HCEC 1CT (cell line): ENCODE results near the gene EFCAB3.
A peak's percentile ranks its signal among the peaks of the same experiment; 100 is the strongest.
"Not testable (repeated sequence)": the region's sequence is repeated elsewhere in the genome, so short reads cannot be mapped to it uniquely, and the experiment has no call there.

Experiments used
- DNase-seq: peaks from one replicate; pipeline ENCODE4 v3.0.0-alpha.2; 2017

Gene EFCAB3

GRCh38 chr17:62380253-62380652 is at the start of gene EFCAB3:
TSS of gene EFCAB3 (plus strand) at chr17:62380553. CDS start at chr17:62382980, 2,427 bp downstream.
- no peak for DNase-seq

GRCh38 chr17:62336527-62336926 is 43.8 kb upstream of the EFCAB3 start:
- no peak for DNase-seq

- no peak for DNase-seq
These were observed 36.5 kb upstream of the EFCAB3 start for GRCh38 chr17:62343764-62344270.

DNA sequence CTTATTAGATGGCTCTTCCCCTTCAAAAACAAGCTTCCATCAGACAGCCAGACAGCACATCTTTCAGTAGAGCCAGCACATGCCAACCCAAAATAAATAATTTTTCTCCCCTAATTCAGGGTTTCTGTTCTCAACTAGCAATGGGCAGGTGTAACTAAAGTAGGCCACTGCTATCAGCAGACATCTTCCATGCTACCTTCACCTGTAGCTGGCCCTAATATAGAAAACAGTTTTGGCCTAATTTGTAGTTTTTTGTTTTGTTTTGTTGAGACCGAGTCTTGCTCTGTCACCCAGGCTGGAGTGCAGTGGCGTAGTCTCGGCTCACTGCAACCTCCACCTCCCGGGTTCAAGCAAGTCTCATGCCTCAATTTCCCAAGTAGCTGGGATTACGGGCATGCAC is 29.2 kb upstream of the EFCAB3 start:
- DNase-seq: no peak

DNA sequence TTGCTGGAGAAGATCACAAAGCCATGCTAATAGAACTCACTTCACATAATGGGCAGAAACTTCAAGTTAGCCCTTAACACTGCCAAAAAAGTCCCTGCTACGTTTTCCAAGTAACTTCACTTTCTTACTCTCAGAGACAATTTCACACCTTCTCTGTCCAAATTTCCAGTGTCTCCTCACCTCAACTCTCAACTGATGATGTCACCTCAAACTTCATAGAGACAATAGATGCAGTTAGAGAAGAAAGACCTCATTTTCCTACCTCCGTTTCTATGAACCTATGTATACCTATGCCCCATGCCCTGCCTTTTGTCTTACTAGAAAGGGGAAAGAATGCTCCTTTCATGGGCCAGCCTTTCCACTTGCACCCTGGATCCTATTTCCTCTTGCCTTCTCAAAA is 14.2 kb upstream of the EFCAB3 start:
- DNase-seq: no peak

GRCh38 chr17:62381561-62381960 is 1.2 kb downstream of the EFCAB3 start:
- DNase-seq: no peak

DNA sequence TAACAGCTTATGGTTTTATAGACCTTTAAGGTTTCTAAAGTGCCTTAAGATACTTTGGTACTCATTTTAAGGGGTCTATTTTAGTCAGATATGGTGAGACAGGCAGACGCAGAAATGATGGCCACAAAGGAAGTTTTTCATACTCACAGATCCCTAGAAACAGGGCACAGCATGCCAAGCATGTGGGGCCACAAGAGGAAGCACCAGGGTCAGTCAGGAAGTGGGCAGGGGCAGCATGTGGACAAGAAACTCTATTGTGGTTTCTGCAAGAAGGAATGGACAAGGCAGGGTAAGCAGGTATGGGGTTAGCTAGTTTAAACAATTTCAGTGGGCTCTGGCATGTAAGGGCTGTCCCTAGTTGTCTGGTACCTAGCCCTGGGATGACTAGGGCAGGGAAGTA is 8.5 kb downstream of the EFCAB3 start:
- no peak for DNase-seq

DNA sequence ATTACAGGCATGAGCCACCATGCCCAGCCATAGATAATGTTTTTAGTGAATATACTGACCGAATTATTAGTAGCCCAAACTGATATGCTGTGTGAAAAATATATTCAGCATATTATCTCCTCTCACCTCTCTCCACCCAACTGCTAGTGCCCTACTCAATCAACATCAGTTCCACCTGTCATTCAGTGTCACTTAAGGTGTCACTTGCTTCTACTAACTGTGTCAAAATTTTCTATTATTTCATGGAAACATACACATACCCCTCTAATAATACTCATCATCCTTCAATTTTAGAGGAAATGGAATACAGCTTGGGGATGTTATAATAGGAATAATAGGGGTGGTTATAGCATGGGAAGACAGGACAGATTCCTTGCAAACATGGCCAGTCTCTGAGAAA is 12.6 kb downstream of the EFCAB3 start:
- no peak for DNase-seq

- no peak for DNase-seq
These were observed 18.5 kb downstream of the EFCAB3 start for GRCh38 chr17:62398891-62399290.

DNA sequence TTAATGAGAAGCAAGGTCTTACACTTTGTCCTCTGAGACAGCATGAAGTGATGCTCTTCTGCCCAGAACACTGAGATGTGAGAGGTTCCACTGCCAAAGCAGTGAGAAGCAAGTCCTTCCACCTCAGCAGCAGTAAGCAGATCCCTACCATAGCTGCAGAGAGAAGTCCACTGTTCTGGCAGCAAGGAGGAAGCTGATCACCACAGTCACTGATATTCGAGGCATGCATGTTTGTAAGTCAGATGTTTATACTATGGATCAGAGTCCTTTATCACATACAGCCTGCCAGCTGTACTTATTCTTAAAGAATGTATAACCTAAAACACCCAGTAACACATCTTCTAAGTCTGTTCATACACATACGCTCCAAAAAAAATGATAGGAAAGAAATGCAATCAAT is 25.1 kb downstream of the EFCAB3 start:
- DNase-seq: no peak

DNA sequence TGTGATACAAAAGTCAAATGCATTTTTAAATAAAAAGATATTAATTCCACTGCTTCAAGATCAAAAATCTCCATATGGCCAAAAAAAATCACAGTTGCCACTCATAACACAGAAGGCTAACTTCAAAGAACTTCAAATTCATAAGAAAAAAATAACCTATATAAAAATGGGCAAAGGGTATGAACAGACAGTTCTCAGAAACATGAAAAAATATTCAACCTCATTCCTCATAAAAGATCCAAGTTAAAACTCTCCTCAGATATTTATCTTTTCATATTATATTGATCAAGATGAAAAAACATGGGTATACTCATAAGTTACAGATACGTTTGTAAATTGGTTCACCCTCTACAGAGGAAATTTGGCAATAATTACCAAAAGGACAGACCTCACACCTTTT is 32.7 kb downstream of the EFCAB3 start:
- not testable (repeated sequence) for DNase-seq

- DNase-seq: peak; percentile 78
These were observed 43.5 kb downstream of the EFCAB3 start, which contains the start of gene METTL2A for GRCh38 chr17:62423647-62424461. TSS of gene METTL2A (plus strand) at chr17:62423897. CDS start at chr17:62423903, 6 bp downstream.

DNA sequence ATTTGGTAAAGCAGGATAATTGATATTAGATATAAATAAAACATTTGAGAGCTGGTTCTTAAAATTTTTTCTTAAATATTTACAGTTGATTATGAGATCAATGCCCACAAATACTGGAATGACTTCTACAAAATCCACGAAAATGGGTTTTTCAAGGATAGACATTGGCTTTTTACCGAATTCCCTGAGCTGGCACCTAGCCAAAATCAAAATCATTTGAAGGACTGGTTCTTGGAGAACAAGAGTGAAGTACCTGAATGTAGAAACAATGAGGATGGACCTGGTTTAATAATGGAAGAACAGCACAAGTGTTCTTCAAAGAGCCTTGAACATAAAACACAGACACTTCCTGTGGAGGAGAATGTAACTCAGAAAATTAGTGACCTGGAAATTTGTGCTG is 45.9 kb downstream of the EFCAB3 start:
- not testable (repeated sequence) for DNase-seq

- DNase-seq: not testable (repeated sequence)
These were observed 54.9 kb downstream of the EFCAB3 start for GRCh38 chr17:62435251-62435650.

- not testable (repeated sequence) for DNase-seq
These were observed 60.8 kb downstream of the EFCAB3 start for GRCh38 chr17:62441181-62441580.

DNA sequence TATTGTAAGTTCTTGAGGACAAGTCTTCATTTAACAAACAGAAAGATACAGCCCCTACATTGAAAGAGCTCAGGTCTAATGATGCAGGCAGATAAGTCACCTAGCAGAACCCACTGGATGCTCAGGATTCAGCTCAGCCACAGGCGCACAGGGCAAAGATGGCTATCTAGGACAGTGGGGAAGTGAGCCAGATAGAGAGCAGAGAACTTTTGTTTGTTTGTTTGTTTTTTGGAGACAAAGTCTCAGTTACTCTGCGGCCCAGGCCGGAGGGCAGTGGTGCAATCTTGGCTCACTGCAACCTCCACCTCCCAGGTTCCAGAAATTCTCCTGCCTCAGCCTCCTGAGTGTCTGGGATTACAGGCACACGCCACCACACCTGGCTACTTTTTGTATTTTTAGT is 63.7 kb downstream of the EFCAB3 start:
- DNase-seq: no peak

DNA sequence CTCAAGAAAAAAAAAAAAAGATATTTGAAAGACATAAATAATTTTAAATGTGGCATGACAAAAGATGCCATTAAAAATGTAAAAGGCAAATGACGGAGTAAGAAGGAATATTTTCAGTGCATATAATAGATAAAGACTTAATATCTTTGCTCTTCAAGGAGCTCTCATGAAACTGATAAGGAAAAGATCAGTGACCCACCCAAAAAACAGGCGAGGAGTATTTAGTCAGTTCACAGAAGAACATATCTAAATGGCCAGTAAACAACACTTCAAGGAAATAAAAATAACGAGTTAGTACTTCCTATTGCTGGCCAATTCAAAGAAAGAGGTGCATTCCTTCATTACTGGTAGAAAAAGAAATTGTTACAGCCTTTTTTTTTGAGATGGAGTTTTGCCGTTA is 65.4 kb downstream of the EFCAB3 start:
- DNase-seq: not testable (repeated sequence)

- not testable (repeated sequence) for DNase-seq
These were observed 71.8 kb downstream of the EFCAB3 start for GRCh38 chr17:62452195-62452594.

- DNase-seq: not testable (repeated sequence)
These were observed 72.7 kb downstream of the EFCAB3 start for GRCh38 chr17:62453041-62453440.

DNA sequence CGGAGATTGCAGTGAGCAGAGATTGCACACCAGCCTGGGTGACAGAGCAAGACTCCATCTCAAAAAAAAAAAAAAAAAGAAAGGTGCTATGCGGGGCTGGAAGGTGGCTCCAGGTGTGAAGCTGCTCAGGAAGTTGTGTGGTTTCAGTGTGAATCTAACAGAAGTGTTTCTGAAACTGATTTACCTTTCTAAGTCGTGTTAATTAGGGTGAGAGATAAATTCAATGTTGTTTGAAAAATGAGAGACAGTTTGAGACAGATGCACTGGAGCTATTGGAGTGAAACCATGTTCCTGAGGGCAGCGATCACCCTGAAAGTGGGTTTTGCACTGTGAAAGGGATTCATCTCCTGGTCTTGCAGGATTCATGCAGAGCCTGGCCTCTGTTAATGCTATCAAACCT is 73.3 kb downstream of the EFCAB3 start:
- not testable (repeated sequence) for DNase-seq

GRCh38 chr17:62454111-62454510 is 73.8 kb downstream of the EFCAB3 start:
- not testable (repeated sequence) for DNase-seq

- DNase-seq: no peak
These were observed 75.7 kb downstream of the EFCAB3 start for GRCh38 chr17:62456016-62456415.

DNA sequence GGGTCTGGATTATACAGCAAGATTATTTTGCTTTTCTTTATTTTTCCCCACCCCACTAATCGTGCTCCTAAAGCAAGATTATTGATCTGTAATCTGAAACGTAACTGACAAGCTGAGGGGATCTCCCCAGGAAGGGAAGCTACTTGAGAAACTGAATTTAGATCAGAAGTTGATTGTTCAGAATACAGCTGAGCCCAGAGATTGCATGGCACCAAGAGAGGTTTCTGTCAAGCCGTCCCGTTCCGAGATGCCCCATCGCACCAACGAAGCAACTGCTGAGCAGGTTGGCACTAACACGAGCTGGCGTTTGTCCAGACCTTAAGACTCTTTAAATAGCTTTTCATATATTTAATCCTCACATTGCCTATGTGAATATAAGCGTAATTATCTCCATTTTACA is 78.1 kb downstream of the EFCAB3 start:
- DNase-seq: not testable (repeated sequence)

DNA sequence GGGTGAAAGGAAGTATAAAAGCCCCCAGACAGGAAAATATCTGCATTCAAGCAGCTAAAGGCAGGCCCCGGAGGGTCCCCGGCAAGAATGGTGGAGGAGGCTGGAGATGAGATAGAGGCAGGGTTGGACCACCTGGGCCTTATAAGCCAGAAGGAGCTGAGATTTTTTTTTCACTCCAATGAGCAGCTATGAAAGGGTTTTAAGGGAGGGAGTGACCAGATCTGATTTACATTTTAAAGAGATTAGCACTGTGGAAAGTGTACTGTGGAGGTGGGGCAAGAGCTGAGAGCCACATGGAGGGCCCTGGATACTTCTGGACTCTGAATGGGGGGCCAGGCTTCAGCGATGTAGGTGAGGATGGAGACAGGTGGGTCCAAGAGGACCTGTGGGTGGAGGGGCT is 84.1 kb downstream of the EFCAB3 start:
- not testable (repeated sequence) for DNase-seq

- DNase-seq: not testable (repeated sequence)
These were observed 84.9 kb downstream of the EFCAB3 start for GRCh38 chr17:62465271-62465670.
